ENCODE measurements around the gene ZNF83.

- TF ChIP-seq NFIC (IDR thresholded peaks at IDR 0.05) (no peak), CREB1 (IDR thresholded peaks at IDR 0.05; ENCODE audit: low read depth) (no peak), RAD21 (IDR thresholded peaks at IDR 0.05; ENCODE audit: low read depth) (no peak), EGR1 (IDR thresholded peaks at IDR 0.05) (no peak), USF1 (IDR thresholded peaks at IDR 0.05) (no peak), TEAD4 (IDR thresholded peaks at IDR 0.05) (no peak), EP300 (IDR thresholded peaks at IDR 0.05; ENCODE audit: borderline replicate concordance) (0 out of 2 replicates have a peak, but pooled peaks have one; percentile 7), YY1 (IDR thresholded peaks at IDR 0.05; ENCODE audit: low read depth) (no peak), TCF12 (IDR thresholded peaks at IDR 0.05; ENCODE audit: low read depth) (no peak), CEBPB (IDR thresholded peaks at IDR 0.05) (no peak)
- TF ChIP-seq, protein P1, sequence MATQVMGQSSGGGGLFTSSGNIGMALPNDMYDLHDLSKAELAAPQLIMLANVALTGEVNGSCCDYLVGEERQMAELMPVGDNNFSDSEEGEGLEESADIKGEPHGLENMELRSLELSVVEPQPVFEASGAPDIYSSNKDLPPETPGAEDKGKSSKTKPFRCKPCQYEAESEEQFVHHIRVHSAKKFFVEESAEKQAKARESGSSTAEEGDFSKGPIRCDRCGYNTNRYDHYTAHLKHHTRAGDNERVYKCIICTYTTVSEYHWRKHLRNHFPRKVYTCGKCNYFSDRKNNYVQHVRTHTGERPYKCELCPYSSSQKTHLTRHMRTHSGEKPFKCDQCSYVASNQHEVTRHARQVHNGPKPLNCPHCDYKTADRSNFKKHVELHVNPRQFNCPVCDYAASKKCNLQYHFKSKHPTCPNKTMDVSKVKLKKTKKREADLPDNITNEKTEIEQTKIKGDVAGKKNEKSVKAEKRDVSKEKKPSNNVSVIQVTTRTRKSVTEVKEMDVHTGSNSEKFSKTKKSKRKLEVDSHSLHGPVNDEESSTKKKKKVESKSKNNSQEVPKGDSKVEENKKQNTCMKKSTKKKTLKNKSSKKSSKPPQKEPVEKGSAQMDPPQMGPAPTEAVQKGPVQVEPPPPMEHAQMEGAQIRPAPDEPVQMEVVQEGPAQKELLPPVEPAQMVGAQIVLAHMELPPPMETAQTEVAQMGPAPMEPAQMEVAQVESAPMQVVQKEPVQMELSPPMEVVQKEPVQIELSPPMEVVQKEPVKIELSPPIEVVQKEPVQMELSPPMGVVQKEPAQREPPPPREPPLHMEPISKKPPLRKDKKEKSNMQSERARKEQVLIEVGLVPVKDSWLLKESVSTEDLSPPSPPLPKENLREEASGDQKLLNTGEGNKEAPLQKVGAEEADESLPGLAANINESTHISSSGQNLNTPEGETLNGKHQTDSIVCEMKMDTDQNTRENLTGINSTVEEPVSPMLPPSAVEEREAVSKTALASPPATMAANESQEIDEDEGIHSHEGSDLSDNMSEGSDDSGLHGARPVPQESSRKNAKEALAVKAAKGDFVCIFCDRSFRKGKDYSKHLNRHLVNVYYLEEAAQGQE (IDR thresholded peaks at IDR 0.05; ENCODE audit: low read depth), result no peak
Measured at GRCh38 chr19:52665529-52665928, 27.4 kb upstream of the ZNF83 start.
